H9 (cell line): ENCODE results near the gene SRCAP. TPM values are rescaled to one million over a fixed set of nuclear protein-coding genes. Genes with fewer than 3 reads are reported as not detected.

Experiments
- DNase-seq: peaks from one replicate; pipeline ENCODE4 v3.0.0-alpha.2; 2017
- H2AFZ ChIP-seq: one replicate; pipeline ENCODE4 v1.6.1; 2013; ENCODE audit warnings: mild to moderate bottlenecking, low read length, control low read depth, moderate library complexity
- H2AK5ac ChIP-seq: 2 replicates; pipeline ENCODE4 v1.6.1; 2013; ENCODE audit warnings: low read length, control low read depth, mixed read lengths; ENCODE audit not compliant: insufficient read length
- H2BK120ac ChIP-seq: one replicate; pipeline ENCODE4 v1.6.1; 2013; ENCODE audit warnings: low read depth, mild to moderate bottlenecking, low read length, control low read depth, inconsistent platforms; ENCODE audit not compliant: poor library complexity, severe bottlenecking
- H2BK12ac ChIP-seq: 2 replicates; pipeline ENCODE4 v1.6.1; 2013; ENCODE audit warnings: low read length, control low read depth, mixed read lengths, low read depth; ENCODE audit not compliant: insufficient read length
- H2BK15ac ChIP-seq: 2 replicates; pipeline ENCODE4 v1.6.1; 2013; ENCODE audit warnings: low read depth, low read length, control low read depth
- H2BK20ac ChIP-seq: one replicate; pipeline ENCODE4 v1.6.1; 2013; ENCODE audit warnings: low read depth, mild to moderate bottlenecking, low read length, control low read depth, inconsistent platforms; ENCODE audit not compliant: poor library complexity, severe bottlenecking
- H2BK5ac ChIP-seq: 2 replicates; pipeline ENCODE4 v1.6.1; 2013; ENCODE audit warnings: low read length, control low read depth, mixed read lengths; ENCODE audit not compliant: insufficient read length
- H3K14ac ChIP-seq: 2 replicates; pipeline ENCODE4 v1.6.1; 2013; ENCODE audit warnings: low read length, control low read depth; ENCODE audit not compliant: insufficient read depth
- H3K18ac ChIP-seq: 2 replicates; pipeline ENCODE4 v1.6.1; 2013; ENCODE audit warnings: low read depth, mild to moderate bottlenecking, mixed read lengths, low read length, control low read depth; ENCODE audit not compliant: insufficient read length
- H3K23ac ChIP-seq: 2 replicates; pipeline ENCODE4 v1.6.1; 2013; ENCODE audit warnings: low read length, control low read depth, mixed read lengths, low read depth; ENCODE audit not compliant: insufficient read length
- H3K23me2 ChIP-seq: 2 replicates; pipeline ENCODE4 v1.6.1; 2013; ENCODE audit warnings: low read depth, mild to moderate bottlenecking, mixed read lengths, low read length, control low read depth; ENCODE audit not compliant: insufficient read length, poor library complexity, severe bottlenecking
- H3K27ac ChIP-seq: 2 replicates; pipeline ENCODE4 v1.5.1; 2013; ENCODE audit warnings: low read length, control low read depth, mixed read lengths, low read depth; ENCODE audit not compliant: insufficient read length
- H3K27me3 ChIP-seq: 2 replicates; pipeline ENCODE4 v1.6.1; 2013; ENCODE audit warnings: low read length, control low read depth, inconsistent platforms; ENCODE audit not compliant: insufficient read depth
- H3K4ac ChIP-seq: 2 replicates; pipeline ENCODE4 v1.6.1; 2013; ENCODE audit warnings: low read depth, mild to moderate bottlenecking, control low read depth, inconsistent platforms, low read length, moderate library complexity
- H3K4me1 ChIP-seq: 2 replicates; pipeline ENCODE4 v1.6.1; 2013; ENCODE audit warnings: low read length, control low read depth, inconsistent platforms; ENCODE audit not compliant: insufficient read depth
- H3K4me2 ChIP-seq: 2 replicates; pipeline ENCODE4 v1.6.1; 2013; ENCODE audit warnings: low read length, control low read depth, mixed read lengths; ENCODE audit not compliant: insufficient read length, insufficient read depth
- H3K56ac ChIP-seq: 2 replicates; pipeline ENCODE4 v1.6.1; 2013; ENCODE audit warnings: low read depth, mild to moderate bottlenecking, mixed read lengths, low read length, control low read depth; ENCODE audit not compliant: insufficient read length
- H3K79me1 ChIP-seq: 2 replicates; pipeline ENCODE4 v1.6.1; 2013; ENCODE audit warnings: low read depth, mild to moderate bottlenecking, moderate library complexity, low read length, control low read depth, inconsistent platforms; ENCODE audit not compliant: insufficient read depth, poor library complexity, severe bottlenecking
- H3K79me2 ChIP-seq: 2 replicates; pipeline ENCODE4 v1.6.1; 2013; ENCODE audit warnings: low read length, control low read depth, inconsistent platforms; ENCODE audit not compliant: insufficient read depth
- H3K9ac ChIP-seq: 2 replicates; pipeline ENCODE4 v1.6.1; 2013; ENCODE audit warnings: low read length, control low read depth, mixed read lengths; ENCODE audit not compliant: insufficient read length; ENCODE audit errors: extremely low read depth
- H3K9me3 ChIP-seq: one replicate; pipeline ENCODE4 v1.6.1; 2013; ENCODE audit warnings: low read depth, low read length, inconsistent platforms; ENCODE audit not compliant: control insufficient read depth
- H3T11ph ChIP-seq: one replicate; pipeline ENCODE4 v1.6.1; 2013; ENCODE audit warnings: mild to moderate bottlenecking, low read length, control low read depth, inconsistent platforms
- H4K20me1 ChIP-seq: one replicate; pipeline ENCODE4 v1.6.1; 2013; ENCODE audit not compliant: control insufficient read depth, insufficient read length, insufficient read depth
- H4K5ac ChIP-seq: 2 replicates; pipeline ENCODE4 v1.6.1; 2013; ENCODE audit warnings: low read depth, mild to moderate bottlenecking, mixed read lengths, low read length, control low read depth; ENCODE audit not compliant: insufficient read length
- H4K8ac ChIP-seq: replicated peaks from 2 replicates; pipeline ENCODE4 v1.6.1; 2013; ENCODE audit warnings: low read length, control low read depth, mixed read lengths, low read depth; ENCODE audit not compliant: insufficient read length
- H4K91ac ChIP-seq: 2 replicates; pipeline ENCODE4 v1.6.1; 2013; ENCODE audit warnings: low read depth, mild to moderate bottlenecking, moderate library complexity, mixed read lengths, low read length, control low read depth; ENCODE audit not compliant: insufficient read length
- H3K27ac Mint-ChIP-seq, 3 experiments: 2 replicates in 2 of 3; 3 replicates in 1 of 3; pipeline ENCODE4 v1.8.0; 2020 to 2021; ENCODE audit warnings: mixed read lengths in 3 of 3, mild to moderate bottlenecking in 1 of 3, moderate library complexity in 1 of 3
- H3K27me3 Mint-ChIP-seq: 2 replicates; pipeline ENCODE4 v1.8.0; 2021; ENCODE audit warnings: low read depth, mild to moderate bottlenecking, moderate library complexity, mixed read lengths
- H3K36me3 Mint-ChIP-seq, 3 experiments: 2 replicates in 2 of 3; 3 replicates in 1 of 3; pipeline ENCODE4 v1.8.0; 2020 to 2021; ENCODE audit warnings: low read depth in 3 of 3, mixed read lengths in 3 of 3; ENCODE audit not compliant: insufficient read depth in 1 of 3
- H3K4me1 Mint-ChIP-seq, 2 experiments: 2 replicates each; pipeline ENCODE4 v1.8.0; 2020; ENCODE audit warnings: mixed read lengths in 2 of 2
- H3K4me3 Mint-ChIP-seq, 2 experiments: 2 replicates in 1 of 2; 3 replicates in 1 of 2; pipeline ENCODE4 v1.8.0; 2020 to 2021; ENCODE audit warnings: mild to moderate bottlenecking in 2 of 2, mixed read lengths in 2 of 2, moderate library complexity in 1 of 2
- H3K9me3 Mint-ChIP-seq, 2 experiments: 2 replicates in 1 of 2; 3 replicates in 1 of 2; pipeline ENCODE4 v1.8.0; 2020; ENCODE audit warnings: mild to moderate bottlenecking in 2 of 2, mixed read lengths in 2 of 2, moderate library complexity in 1 of 2
- WGBS: extraction: QIAGEN DNeasy Blood & Tissue Kit; methylation state at CpG from one replicate; pipeline ENCODE4 v1.1.7; 2013; ENCODE audit warnings: missing lambda C conversion rate, low lambda C conversion rate, mixed read lengths; ENCODE audit not compliant: insufficient read length; ENCODE audit errors: extremely low coverage; 5-methylcytosine and 5-hydroxymethylcytosine counted together
- total RNA-seq: library from RNA; stranded (reverse); gene quantifications from 2 replicates; pipeline ENCODE4 v1.2.1, GENCODE V29; 2021
- TF ChIP-seq, protein P1 (sequence below): fragments of 200-600 bp; sonication (generic); conservative IDR thresholded peaks from 3 replicates; pipeline ENCODE4 v1.8.0; 2021; ENCODE audit warnings: antibody characterized with exemption, mild to moderate bottlenecking

Gene SRCAP
- total RNA-seq, 1 experiment from 2014 or later, result 63.1 TPM

- H3K36me3 Mint-ChIP-seq, result peaks cover 43 to 72% (median 64%) of the 10 kb centered on the region in 3 experiments
- no peak overlapping the region for H3K9ac ChIP-seq
- no peaks in the 10 kb centered on the region for H3K4me1 ChIP-seq
- no peak overlapping the region for H3K23ac ChIP-seq
- no peak overlapping the region for H2AFZ ChIP-seq
- TF ChIP-seq, protein P1, sequence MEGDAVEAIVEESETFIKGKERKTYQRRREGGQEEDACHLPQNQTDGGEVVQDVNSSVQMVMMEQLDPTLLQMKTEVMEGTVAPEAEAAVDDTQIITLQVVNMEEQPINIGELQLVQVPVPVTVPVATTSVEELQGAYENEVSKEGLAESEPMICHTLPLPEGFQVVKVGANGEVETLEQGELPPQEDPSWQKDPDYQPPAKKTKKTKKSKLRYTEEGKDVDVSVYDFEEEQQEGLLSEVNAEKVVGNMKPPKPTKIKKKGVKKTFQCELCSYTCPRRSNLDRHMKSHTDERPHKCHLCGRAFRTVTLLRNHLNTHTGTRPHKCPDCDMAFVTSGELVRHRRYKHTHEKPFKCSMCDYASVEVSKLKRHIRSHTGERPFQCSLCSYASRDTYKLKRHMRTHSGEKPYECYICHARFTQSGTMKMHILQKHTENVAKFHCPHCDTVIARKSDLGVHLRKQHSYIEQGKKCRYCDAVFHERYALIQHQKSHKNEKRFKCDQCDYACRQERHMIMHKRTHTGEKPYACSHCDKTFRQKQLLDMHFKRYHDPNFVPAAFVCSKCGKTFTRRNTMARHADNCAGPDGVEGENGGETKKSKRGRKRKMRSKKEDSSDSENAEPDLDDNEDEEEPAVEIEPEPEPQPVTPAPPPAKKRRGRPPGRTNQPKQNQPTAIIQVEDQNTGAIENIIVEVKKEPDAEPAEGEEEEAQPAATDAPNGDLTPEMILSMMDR, result no peak
- H3K79me1 ChIP-seq, result peaks cover 6% of the 10 kb centered on the region
- peaks cover 17 to 18% of the 10 kb centered on the region in 2 experiments for H3K4me1 Mint-ChIP-seq
- H3K9me3 Mint-ChIP-seq, result no peaks in the 10 kb centered on the region
- H4K8ac ChIP-seq, result no peak overlapping the region
- peaks cover 20% of the 10 kb centered on the region for H3K23me2 ChIP-seq
- H2AK5ac ChIP-seq, result no peak overlapping the region
- H4K91ac ChIP-seq, result no peak overlapping the region
- H3K79me2 ChIP-seq, result no peaks in the 10 kb centered on the region
- no peak overlapping the region for H2BK15ac ChIP-seq
- H2BK5ac ChIP-seq, result no peak overlapping the region
- no peak overlapping the region for H4K5ac ChIP-seq
- H3K27ac ChIP-seq, result no peak overlapping the region
- H3K14ac ChIP-seq, result no peak overlapping the region
- no peak for DNase-seq
- no peak overlapping the region for H3K4ac ChIP-seq
- no peaks in the 10 kb centered on the region for H3K27me3 Mint-ChIP-seq
- no peak overlapping the region for H3K4me2 ChIP-seq
- H4K20me1 ChIP-seq, result no peaks in the 10 kb centered on the region
- no peak overlapping the region for H2BK120ac ChIP-seq
- H2BK12ac ChIP-seq, result no peak overlapping the region
- no peak overlapping the region for H2BK20ac ChIP-seq
- no peak overlapping the region for H3K56ac ChIP-seq
- H3K18ac ChIP-seq, result no peak overlapping the region
- WGBS, result no CpG with 5 or more reads among the region's 11 CpGs
- peak overlapping the region; percentile 91 to 97; a peak in 4 of 5 replicates for H3K4me3 Mint-ChIP-seq
- no peaks in the 10 kb centered on the region for H3K27me3 ChIP-seq
- H3T11ph ChIP-seq, result no peak overlapping the region
- H3K9me3 ChIP-seq, result no peaks in the 10 kb centered on the region
- H3K27ac Mint-ChIP-seq, result no peak overlapping the region
These were observed 65.1 kb downstream of the SRCAP start for GRCh38 chr16:30764086-30764485.
